Transverse colon (tissue), 3 donors: ENCODE measurements around the gene TMEM31.

ENCODE experiments used
- CTCF ChIP-seq, 5 experiments: fragments of 200-600 bp in 3 of 5; fragments of 450-650 bp in 2 of 5; sonication (generic) in 3 of 5; IDR thresholded peaks; 1 replicate in 2 of 5; 2 replicates in 3 of 5; pipeline ENCODE4 v1.5.1; 2016 to 2017; ENCODE audit warnings: antibody characterized with exemption in 5 of 5, inconsistent platforms in 3 of 5, mild to moderate bottlenecking in 2 of 5, moderate library complexity in 1 of 5
- EP300 ChIP-seq: sonication (generic); formaldehyde crosslinking; IDR thresholded peaks from one replicate; pipeline ENCODE4 v1.6.1; 2017; ENCODE audit warnings: antibody characterized with exemption, low read depth
- POLR2A ChIP-seq: fragments of 450-650 bp; IDR thresholded peaks from one replicate; pipeline ENCODE4 v1.6.1; 2016; ENCODE audit warnings: antibody characterized with exemption, mild to moderate bottlenecking, moderate library complexity

GRCh38 chrX:103697687-103698086 lies 13.0 kb upstream of the TMEM31 start:
- TF ChIP-seq CTCF (IDR thresholded peaks at IDR 0.05) (no peak), EP300 (no peak), POLR2A (no peak)
